VCaP (cell line): ENCODE results near the gene GNPTG.

Experiments
- H3K27ac ChIP-seq: fragments of 450-650 bp; 2 replicates; pipeline ENCODE4 v1.5.1; 2017
- TF ChIP-seq, protein P1 (sequence below): fragments of 450-650 bp; conservative IDR thresholded peaks from 2 replicates; pipeline ENCODE4 v1.5.1; 2017; ENCODE audit warnings: mild to moderate bottlenecking, moderate library complexity

GNPTG gene

DNA sequence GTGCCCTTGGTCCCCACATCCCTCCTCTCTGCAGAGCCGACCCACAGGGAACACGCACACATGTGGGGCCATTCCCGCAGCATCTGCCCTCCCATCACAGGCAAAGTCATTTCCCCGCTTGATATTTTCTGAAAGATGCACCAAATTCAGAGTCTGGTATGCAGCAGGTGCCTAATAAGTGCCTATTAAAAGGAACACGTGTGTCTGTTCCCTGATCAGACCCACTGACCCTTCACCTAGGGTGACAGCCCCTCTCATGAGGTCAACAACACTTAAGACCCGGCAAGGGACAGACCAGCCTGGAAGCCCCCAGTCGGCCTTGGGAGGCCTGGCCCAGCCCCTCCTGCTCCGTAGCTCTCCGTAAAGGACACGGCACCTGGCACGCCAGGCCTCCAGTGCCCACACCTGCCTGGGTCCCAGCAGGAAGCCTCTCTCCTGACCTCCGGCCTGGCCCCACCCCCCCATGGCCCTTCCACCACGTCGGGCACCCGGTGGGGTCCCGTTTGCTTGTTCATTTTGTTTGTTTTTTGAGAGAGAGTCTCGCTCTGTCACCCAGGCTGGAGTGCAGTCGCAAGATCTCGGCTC, 42.7 kb downstream of the GNPTG start:
- TF ChIP-seq, protein P1, sequence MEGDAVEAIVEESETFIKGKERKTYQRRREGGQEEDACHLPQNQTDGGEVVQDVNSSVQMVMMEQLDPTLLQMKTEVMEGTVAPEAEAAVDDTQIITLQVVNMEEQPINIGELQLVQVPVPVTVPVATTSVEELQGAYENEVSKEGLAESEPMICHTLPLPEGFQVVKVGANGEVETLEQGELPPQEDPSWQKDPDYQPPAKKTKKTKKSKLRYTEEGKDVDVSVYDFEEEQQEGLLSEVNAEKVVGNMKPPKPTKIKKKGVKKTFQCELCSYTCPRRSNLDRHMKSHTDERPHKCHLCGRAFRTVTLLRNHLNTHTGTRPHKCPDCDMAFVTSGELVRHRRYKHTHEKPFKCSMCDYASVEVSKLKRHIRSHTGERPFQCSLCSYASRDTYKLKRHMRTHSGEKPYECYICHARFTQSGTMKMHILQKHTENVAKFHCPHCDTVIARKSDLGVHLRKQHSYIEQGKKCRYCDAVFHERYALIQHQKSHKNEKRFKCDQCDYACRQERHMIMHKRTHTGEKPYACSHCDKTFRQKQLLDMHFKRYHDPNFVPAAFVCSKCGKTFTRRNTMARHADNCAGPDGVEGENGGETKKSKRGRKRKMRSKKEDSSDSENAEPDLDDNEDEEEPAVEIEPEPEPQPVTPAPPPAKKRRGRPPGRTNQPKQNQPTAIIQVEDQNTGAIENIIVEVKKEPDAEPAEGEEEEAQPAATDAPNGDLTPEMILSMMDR, result no peak
- no peak overlapping the region for H3K27ac ChIP-seq

DNA sequence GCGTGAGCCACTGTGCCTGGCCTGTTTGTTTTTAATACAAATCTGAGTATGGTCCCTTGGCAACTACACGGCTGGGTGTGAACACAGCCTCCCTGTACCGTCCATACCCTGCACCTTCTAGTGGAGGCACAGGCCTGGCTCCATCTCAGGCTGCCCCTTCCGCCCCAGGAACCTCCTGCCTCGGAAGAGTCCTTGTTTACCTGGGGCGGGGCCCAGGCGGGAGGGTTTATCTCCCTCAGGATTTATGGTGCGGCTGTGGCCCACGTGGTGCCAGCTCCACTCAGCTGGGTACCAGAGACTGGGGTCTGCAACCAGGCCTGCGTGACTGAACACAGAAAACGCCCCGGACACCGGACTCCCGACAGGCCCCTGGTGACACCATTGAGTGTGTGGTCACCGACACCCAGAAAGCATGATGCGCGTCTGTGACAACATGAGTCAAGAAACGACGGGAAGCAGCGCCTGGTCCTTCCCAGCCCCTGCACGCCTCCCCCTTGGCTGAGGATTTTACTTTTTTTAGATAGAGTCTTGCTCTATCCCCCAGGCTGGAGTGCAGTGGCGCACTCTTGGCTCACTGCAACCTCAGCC, 43.8 kb downstream of the GNPTG start:
- TF ChIP-seq, protein P1, result no peak
- H3K27ac ChIP-seq, result no peak overlapping the region

DNA sequence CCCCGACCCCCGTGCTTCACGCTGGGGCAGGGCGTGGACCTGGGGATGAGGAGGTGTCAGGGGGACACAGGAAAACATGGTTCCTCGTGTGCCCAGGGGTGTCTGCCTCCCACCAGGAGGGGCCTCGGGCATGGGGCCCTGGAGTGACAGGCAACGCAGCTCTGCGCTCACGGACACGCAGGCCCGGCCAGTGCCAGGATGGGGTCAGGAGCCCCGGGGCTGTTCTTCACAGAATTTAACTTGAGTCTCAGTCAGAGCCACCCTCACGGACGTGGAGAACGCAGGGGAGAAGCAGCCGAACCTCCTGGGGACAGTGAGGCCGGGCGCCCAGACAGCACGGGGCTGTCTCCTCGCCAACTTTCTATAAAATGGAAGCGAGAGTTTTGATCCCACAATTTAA, 46.0 kb downstream of the GNPTG start:
- TF ChIP-seq, protein P1, result no peak
- no peak overlapping the region for H3K27ac ChIP-seq

DNA sequence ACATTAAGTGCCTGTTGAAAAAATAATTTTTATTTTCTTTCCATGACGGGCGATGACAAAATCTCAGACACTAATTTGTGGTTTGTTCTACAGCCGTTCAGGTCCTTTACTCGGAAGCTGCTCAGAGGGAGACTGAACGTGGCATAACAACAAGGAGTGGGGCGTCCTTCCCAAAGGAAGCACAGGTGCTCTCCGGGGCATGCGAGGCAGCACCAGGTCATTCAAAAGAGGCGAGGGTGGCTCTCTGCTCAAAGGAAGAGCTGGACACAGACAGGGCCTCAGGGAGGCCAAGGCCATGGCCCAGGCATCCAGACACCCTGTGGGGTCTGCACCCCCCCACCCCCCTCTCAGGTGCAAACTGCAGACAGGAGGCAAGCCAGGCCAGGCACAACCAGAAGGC, 46.6 kb downstream of the GNPTG start:
- H3K27ac ChIP-seq, result no peak overlapping the region
- TF ChIP-seq, protein P1, result no peak

DNA sequence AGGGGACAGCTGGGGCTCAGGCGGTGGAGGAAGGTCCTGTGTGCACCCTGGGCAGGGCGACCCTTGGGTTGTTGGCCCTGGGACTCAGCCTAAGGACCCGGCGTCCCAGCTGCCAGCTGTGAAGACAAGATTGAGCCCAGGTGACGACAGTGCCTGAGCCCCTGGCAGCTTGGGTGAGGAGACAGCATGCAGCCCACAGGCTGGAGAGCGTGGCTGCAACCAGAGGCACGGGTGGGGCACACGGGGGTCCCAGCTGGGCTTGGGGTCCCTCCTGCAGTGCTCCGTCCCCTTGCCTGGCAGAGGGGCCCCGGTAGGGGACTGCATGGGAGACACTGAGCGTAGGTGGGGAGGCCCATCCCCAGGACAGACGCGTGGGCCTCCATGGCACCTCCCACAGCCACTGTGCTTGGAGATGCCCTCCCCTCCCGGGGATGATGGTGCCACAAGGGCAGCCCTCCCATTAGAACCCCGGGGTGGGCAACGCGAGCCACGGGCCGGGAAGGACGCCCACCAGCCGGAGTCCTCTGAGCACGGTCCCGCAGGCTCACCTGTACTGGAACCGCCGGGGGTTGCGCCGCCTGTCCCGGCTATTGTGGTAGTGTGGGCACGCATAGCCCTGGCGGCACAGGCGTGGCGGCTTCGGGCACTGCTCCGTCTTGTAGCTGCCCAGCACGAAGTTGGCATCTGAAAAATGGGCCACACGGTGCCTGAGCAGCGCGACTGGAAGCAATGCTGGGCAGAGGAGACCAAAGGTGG, 47.3 kb downstream of the GNPTG start:
- no peak overlapping the region for H3K27ac ChIP-seq
- TF ChIP-seq, protein P1, result no peak

DNA sequence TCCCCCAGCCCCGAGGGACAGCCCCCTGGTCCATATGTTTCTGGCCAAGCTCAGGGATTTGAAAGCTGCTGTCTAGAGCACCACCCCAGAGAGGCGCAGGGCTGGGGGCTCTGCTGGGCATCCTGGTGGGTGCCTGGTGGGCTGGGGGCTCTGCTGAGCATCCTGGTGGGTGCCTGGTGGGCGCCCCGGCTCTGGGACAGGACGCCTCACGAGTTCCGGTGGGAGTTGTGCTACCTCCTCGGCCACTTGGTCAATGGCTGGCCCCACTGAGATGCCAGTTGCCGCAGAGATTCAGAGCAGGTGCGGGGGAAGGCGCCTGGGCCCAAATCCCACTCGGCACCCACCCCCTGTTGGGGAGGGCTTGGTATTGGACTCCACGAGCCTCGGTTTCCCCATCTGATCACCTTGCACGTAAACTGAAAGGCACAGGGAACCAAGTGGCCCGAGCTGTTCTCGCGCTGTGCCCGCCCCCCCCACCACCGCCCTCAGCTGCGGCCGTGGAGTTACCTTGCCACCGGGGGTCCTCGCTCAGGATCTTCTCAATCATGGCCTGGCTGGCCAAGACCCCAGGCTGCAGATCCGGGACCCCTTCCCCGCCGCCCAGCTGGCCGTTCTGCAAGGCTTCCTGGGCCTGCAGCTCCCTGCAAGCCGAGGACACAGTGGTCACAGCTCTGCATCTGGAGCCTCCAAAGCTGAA, 49.5 kb downstream of the GNPTG start:
- TF ChIP-seq, protein P1, result no peak
- H3K27ac ChIP-seq, result no peak overlapping the region

DNA sequence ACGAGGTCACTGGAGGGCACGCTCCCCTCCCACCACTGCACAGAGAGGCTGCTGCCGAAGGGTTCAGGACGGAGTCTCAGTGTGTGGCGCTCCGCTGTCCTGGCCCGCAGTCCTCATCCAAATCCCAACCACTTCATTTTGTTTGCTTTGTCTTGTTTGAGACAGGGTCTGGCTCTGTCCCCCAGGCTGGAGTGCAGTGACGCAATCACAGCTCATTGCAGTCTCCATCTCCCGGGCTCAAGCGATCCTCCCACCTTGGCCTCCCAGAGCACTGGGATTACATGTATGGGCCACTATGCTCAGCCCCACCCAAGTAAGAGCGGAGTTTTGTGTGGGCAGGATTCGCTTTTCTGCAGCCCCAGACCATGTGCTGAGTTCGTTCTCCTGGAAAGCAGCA, 50.0 kb downstream of the GNPTG start:
- no peak overlapping the region for H3K27ac ChIP-seq
- TF ChIP-seq, protein P1, result no peak
